Aortic smooth muscle cell (primary cell): Measurements from ENCODE around the gene ALG3. TPM values are rescaled to one million over a fixed set of nuclear protein-coding genes. Genes with fewer than 3 reads are reported as not detected.

Experiments
- total RNA-seq: library from RNA; depleted of rRNA; stranded (reverse); fragments of >200 nt; gene quantifications from 2 replicates; pipeline ENCODE4 v1.2.3, GENCODE V29; 2014

The ALG3 gene
- 19.5 and 29.3 TPM in 2 replicates for total RNA-seq

DNA sequence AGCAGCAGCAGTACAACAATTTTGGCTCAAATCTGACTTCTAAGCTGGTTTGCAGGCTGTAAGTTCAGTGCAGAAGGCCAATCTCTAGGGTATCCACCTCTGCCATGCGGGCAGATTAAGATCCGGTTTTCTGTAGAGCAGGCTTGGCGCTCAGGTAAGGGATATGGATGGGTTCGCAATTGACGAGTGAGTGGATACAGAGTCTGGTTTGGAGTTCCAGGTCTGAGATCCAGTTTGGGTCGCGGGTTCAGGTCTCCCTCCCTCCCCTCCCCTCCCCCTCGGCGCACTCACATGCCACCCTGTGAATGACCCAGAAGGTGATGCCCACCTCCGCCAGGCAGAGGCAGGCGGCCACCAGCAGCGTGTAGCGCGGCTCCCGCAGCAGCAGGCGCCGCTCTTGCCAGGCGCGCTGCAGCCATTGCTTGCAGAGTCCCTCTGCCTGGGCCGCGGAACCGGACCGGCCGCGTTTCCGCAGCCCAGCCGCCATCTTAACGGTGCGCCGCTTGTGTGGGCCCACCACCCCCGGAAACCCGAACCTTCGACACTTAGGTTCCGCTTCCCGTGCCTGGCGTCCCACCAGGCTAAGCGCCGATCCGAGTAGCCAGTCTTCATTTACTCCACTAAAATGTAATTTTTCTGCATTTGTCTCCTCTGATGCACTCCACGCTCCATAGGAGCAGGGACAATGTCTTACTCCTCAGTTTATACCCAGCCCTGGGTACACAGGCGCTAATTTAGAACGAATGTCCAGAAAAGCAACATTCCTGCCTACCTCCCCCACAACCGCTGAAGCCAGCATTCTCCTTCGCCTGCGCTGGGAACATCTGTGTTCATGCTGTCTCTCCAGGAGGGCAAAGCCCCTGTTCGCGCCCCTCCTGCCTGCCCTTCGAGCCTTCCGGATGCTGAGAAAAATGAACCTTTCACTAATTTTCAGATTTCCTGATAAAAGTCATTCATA lies at the start of gene ALG3:
Gene ALG3, minus strand, starts transcription at position 509 of the 958 bp plus-strand sequence. Its CDS starts 22 bp downstream, at position 487.

GRCh38 chr3:184275961-184276910 lies 27.5 kb upstream of the ALG3 start, which contains the start of gene ECE2:
ECE2 (plus strand) TSS chr3:184276022; CDS start chr3:184276154, 132 bp downstream.

DNA sequence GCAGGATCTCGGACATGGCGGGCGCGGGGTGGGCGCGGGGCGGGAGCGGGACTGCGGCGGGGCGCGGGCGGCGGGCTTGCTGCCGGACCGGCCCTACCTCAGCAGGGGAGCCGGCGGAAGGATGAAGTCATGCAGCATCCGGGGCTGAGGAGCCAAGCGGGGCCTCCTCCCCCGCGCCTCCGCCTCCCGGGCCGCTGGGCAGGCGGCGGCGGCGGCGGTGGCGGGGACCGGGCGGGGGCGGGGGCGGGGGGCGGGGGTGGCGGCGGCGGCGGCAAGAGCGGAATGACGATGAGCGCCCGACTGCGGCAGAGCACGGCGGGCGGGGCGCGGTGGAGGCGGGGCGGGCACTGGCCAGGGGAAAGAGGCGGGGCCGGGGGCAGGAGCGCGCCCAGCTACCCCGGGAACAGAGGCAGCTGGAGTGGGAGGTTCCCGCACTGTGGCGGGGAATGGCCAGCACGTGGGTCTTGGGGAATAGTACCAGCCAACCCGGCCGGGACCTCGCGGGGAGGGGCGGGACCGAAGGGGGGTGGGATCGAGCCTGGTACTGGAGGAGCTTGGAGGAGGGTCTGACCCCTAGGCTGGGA lies 12.6 kb upstream of the ALG3 start, which contains the start of gene CAMK2N2:
Gene CAMK2N2, minus strand, starts transcription at position 284 of the 584 bp plus-strand sequence. Its CDS starts 268 bp downstream, at position 16.

GRCh38 chr3:184249412-184250166 lies 827 bp upstream of the ALG3 start, which contains the start of gene EEF1AKMT4:
EEF1AKMT4 (plus strand) TSS chr3:184249672; CDS start chr3:184249695, 23 bp downstream.

GRCh38 chr3:184229394-184230080 lies 19.2 kb downstream of the ALG3 start, which contains the start of gene VWA5B2:
VWA5B2 (plus strand) TSS chr3:184229585; CDS start chr3:184230529, 944 bp downstream.

Other genes with a start within 250 kb of the ALG3 start
- 12.3 and 14.2 TPM in 2 replicates for gene ABCC5, start 231.1 kb downstream of the ALG3 start, total RNA-seq
- gene HTR3D, start 217.2 kb downstream of the ALG3 start, total RNA-seq: not detected in 2 replicates
- gene HTR3C, start 195.9 kb downstream of the ALG3 start, total RNA-seq: not detected in 2 replicates
- not detected in 2 replicates for gene HTR3E, start 151.9 kb downstream of the ALG3 start, total RNA-seq
- gene EIF2B5, start 113.6 kb downstream of the ALG3 start, total RNA-seq: 36.0 and 41.0 TPM in 2 replicates
- gene DVL3, start 93.6 kb downstream of the ALG3 start, total RNA-seq: 26.3 and 31.3 TPM in 2 replicates
- gene AP2M1, start 74.1 kb downstream of the ALG3 start, total RNA-seq: 577 and 754 TPM in 2 replicates
- gene ABCF3, start 62.8 kb downstream of the ALG3 start, total RNA-seq: 40.7 and 55.6 TPM in 2 replicates
- 0.06 TPM in 1 of 2 replicates, not detected in the other for gene VWA5B2, start 19.4 kb downstream of the ALG3 start, total RNA-seq
- gene EEF1AKMT4, start 710 bp upstream of the ALG3 start, total RNA-seq: 2.2 and 3.2 TPM in 2 replicates
- 0.50 and 0.66 TPM in 2 replicates for gene CAMK2N2, start 12.6 kb upstream of the ALG3 start, total RNA-seq
- gene ECE2, start 27.1 kb upstream of the ALG3 start, total RNA-seq: not detected in 2 replicates
- 404 and 624 TPM in 2 replicates for gene PSMD2, start 50.3 kb upstream of the ALG3 start, total RNA-seq
- gene EIF4G1, start 65.6 kb upstream of the ALG3 start, total RNA-seq: 374 and 376 TPM in 2 replicates
- 32.1 and 33.5 TPM in 2 replicates for gene FAM131A, start 88.6 kb upstream of the ALG3 start, total RNA-seq
- gene CLCN2, start 112.6 kb upstream of the ALG3 start, total RNA-seq: 2.9 and 3.4 TPM in 2 replicates
- gene POLR2H, start 112.7 kb upstream of the ALG3 start, total RNA-seq: 64.4 and 73.7 TPM in 2 replicates
- gene THPO, start 129.2 kb upstream of the ALG3 start, total RNA-seq: 0.13 TPM in 1 of 2 replicates, not detected in the other
- gene CHRD, start 131.1 kb upstream of the ALG3 start, total RNA-seq: 1.7 and 2.4 TPM in 2 replicates